Kidney epithelial cell (primary cell): ENCODE results near the gene ATOH8. TPM values are rescaled to one million over a fixed set of nuclear protein-coding genes. Genes with fewer than 3 reads are reported as not detected.
A peak's percentile ranks its signal among the peaks of the same experiment; 100 is the strongest.

Experiments used
- DNase-seq: peaks from one replicate; pipeline ENCODE4 v3.0.0-alpha.2; 2010; ENCODE audit warnings: low read depth
- H3K27me3 ChIP-seq: 2 replicates; pipeline ENCODE4 v1.6.0; 2011; ENCODE audit warnings: low read length; ENCODE audit not compliant: control insufficient read depth, insufficient read depth
- H3K36me3 ChIP-seq: 2 replicates; pipeline ENCODE4 v1.5.1; 2011; ENCODE audit warnings: low read length; ENCODE audit not compliant: control insufficient read depth, insufficient read depth
- H3K4me3 ChIP-seq: 2 replicates; pipeline ENCODE4 v1.5.1; 2011; ENCODE audit warnings: low read depth, mild to moderate bottlenecking, control low read depth, low read length
- total RNA-seq: library from RNA; depleted of rRNA; stranded (reverse); fragments of >200 nt; gene quantifications from 2 replicates; pipeline ENCODE4 v1.2.3, GENCODE V29; 2015
- TF ChIP-seq, protein P1 (sequence below): IDR thresholded peaks from 2 replicates; pipeline ENCODE4 v1.5.1; 2011; ENCODE audit warnings: mild to moderate bottlenecking, moderate library complexity, low read length, control low read depth, inconsistent platforms; ENCODE audit not compliant: insufficient read depth, poor library complexity, severe bottlenecking

Gene ATOH8
- total RNA-seq, 1 donor from 2014 or later, result 1.0 TPM

DNA sequence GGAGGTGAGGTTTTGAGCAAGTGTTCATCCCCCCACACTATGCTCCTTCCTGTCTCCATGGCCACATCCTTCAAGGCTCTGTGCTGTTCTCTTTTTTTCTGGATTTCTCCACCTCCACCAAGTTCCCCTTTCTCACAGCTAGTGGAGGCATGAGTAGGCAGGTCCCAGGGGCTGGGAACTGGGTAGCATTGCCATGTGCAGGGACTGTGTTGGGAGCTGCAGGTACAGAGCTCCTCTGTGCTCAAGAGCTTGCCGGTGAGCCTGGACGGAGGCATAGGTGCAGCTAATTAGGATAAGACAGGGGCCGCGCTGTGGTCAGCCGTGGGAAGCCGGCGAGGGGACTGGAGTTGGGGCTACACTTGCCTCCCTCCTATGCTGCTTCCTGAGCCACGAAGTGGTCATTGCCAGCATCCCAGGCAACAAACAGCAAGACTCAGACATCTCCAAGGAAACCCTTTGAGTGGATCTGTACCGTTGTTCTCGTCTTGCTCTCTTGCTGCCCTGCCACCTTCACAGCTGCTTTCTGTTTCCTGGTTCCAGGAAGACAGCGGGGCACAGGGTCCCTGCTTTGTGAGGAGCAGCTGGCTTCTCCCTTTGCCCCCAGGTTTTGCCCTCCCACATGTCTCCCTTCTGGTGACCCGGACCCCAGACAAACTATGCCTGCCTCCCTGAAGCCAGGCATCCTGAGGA is 36.9 kb downstream of the ATOH8 start:
- TF ChIP-seq, protein P1, sequence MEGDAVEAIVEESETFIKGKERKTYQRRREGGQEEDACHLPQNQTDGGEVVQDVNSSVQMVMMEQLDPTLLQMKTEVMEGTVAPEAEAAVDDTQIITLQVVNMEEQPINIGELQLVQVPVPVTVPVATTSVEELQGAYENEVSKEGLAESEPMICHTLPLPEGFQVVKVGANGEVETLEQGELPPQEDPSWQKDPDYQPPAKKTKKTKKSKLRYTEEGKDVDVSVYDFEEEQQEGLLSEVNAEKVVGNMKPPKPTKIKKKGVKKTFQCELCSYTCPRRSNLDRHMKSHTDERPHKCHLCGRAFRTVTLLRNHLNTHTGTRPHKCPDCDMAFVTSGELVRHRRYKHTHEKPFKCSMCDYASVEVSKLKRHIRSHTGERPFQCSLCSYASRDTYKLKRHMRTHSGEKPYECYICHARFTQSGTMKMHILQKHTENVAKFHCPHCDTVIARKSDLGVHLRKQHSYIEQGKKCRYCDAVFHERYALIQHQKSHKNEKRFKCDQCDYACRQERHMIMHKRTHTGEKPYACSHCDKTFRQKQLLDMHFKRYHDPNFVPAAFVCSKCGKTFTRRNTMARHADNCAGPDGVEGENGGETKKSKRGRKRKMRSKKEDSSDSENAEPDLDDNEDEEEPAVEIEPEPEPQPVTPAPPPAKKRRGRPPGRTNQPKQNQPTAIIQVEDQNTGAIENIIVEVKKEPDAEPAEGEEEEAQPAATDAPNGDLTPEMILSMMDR, result no peak
- no peak for DNase-seq
- Histone ChIP-seq H3K36me3 (no peaks in the 10 kb centered on the region), H3K4me3 (no peak overlapping the region), H3K27me3 (peaks cover 10% of the 10 kb centered on the region)

GRCh38 chr2:85791704-85792565 is 38.1 kb downstream of the ATOH8 start:
- Histone ChIP-seq H3K27me3 (peaks cover 5% of the 10 kb centered on the region), H3K36me3 (no peaks in the 10 kb centered on the region), H3K4me3 (no peak overlapping the region)
- TF ChIP-seq, protein P1, result no peak
- DNase-seq, result no peak

DNA sequence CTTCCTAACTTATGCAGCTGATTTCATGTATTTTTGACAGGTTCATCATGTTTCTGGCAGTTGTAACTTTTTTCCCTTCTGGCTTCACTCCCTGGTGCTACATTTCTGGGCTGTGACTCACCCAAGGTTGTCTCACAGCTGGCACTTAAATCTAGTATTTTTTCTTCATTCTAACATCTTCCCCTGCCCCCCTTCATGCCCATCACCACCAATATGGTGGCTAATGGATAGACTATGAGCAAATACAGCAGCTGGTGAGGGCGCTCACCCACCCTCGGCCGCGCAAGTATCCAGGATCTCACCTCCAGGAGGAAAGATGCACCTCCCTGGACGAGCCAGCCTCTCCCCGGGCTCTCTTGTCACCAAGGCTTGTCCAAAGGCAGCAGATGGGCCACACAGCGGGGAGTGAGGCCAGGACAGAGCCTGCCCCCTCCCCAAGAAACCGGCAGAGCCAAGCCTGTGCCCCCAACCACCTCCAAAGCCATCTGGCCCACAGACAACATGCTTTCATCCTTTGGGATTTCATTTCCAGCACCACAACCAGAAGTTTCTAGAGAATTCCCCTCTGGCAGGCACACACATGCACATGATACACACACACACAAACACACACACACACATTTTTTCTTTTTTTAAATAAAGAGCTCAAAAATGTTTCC is 39.1 kb downstream of the ATOH8 start:
- DNase-seq, result peak; percentile 47
- Histone ChIP-seq H3K36me3 (no peaks in the 10 kb centered on the region), H3K27me3 (peaks cover 5% of the 10 kb centered on the region), H3K4me3 (no peak overlapping the region)
- TF ChIP-seq, protein P1, result no peak

- DNase-seq, result no peak
- Histone ChIP-seq H3K4me3 (no peak overlapping the region), H3K27me3 (peaks cover 5% of the 10 kb centered on the region), H3K36me3 (no peaks in the 10 kb centered on the region)
- TF ChIP-seq, protein P1, result no peak
These were observed 39.8 kb downstream of the ATOH8 start for GRCh38 chr2:85793584-85793983.

- Histone ChIP-seq H3K36me3 (no peaks in the 10 kb centered on the region), H3K4me3 (no peak overlapping the region), H3K27me3 (peaks cover 5% of the 10 kb centered on the region)
- DNase-seq, result no peak
- TF ChIP-seq, protein P1, result no peak
These were observed 40.2 kb downstream of the ATOH8 start for GRCh38 chr2:85794038-85794441.
